GM19025 (cell line): Measurements from ENCODE around the gene RAB44.
A peak's percentile ranks its signal among the peaks of the same experiment; 100 is the strongest.

Experiments
- ATAC-seq: cut with Tn5 transposase; IDR thresholded peaks from one replicate; pipeline ENCODE4 v1.9.1; 2021; ENCODE audit warnings: mild to moderate bottlenecking, low read depth, moderate library complexity; ENCODE audit not compliant: unreplicated experiment

RAB44 gene

GRCh38 chr6:36668591-36668990 is 29.0 kb upstream of the RAB44 start:
- ATAC-seq: no peak

- ATAC-seq: no peak
These were observed 28.6 kb upstream of the RAB44 start for GRCh38 chr6:36669002-36669401.

GRCh38 chr6:36670271-36670670 is 27.4 kb upstream of the RAB44 start:
- no peak for ATAC-seq

GRCh38 chr6:36671687-36672375 is 25.8 kb upstream of the RAB44 start:
- no peak for ATAC-seq

GRCh38 chr6:36673882-36674281 is 23.7 kb upstream of the RAB44 start:
- no peak for ATAC-seq

GRCh38 chr6:36674942-36675341 is 22.7 kb upstream of the RAB44 start:
- no peak for ATAC-seq

GRCh38 chr6:36676141-36677058 is 21.2 kb upstream of the RAB44 start:
- no peak for ATAC-seq

- ATAC-seq: no peak
These were observed 20.4 kb upstream of the RAB44 start for GRCh38 chr6:36677059-36677749.

- no peak for ATAC-seq
These were observed 19.7 kb upstream of the RAB44 start for GRCh38 chr6:36677753-36678487.

- ATAC-seq: peak; percentile 69
These were observed 19.1 kb upstream of the RAB44 start, which contains the start of gene CDKN1A for GRCh38 chr6:36678488-36679042. Gene CDKN1A, plus strand, starts transcription at chr6:36678714. Its CDS starts 5,388 bp downstream, at chr6:36684102.

GRCh38 chr6:36679043-36679833 is 18.4 kb upstream of the RAB44 start:
- no peak for ATAC-seq

GRCh38 chr6:36682328-36683144 is 15.1 kb upstream of the RAB44 start:
- no peak for ATAC-seq

- ATAC-seq: no peak
These were observed 14.4 kb upstream of the RAB44 start for GRCh38 chr6:36683145-36683655.

- no peak for ATAC-seq
These were observed 13.8 kb upstream of the RAB44 start for GRCh38 chr6:36683656-36684446.

GRCh38 chr6:36684447-36684812 is 13.2 kb upstream of the RAB44 start:
- ATAC-seq: no peak

GRCh38 chr6:36685166-36685924 is 12.3 kb upstream of the RAB44 start:
- no peak for ATAC-seq
